Kidney epithelial cell (primary cell): ENCODE data around the gene RNF103. TPM values are rescaled to one million over a fixed set of nuclear protein-coding genes. Genes with fewer than 3 reads are reported as not detected.

Experiments
- DNase-seq: peaks from one replicate; pipeline ENCODE4 v3.0.0-alpha.2; 2010; ENCODE audit warnings: low read depth
- H3K27me3 ChIP-seq: 2 replicates; pipeline ENCODE4 v1.6.0; 2011; ENCODE audit warnings: low read length; ENCODE audit not compliant: control insufficient read depth, insufficient read depth
- H3K36me3 ChIP-seq: 2 replicates; pipeline ENCODE4 v1.5.1; 2011; ENCODE audit warnings: low read length; ENCODE audit not compliant: control insufficient read depth, insufficient read depth
- H3K4me3 ChIP-seq: 2 replicates; pipeline ENCODE4 v1.5.1; 2011; ENCODE audit warnings: low read depth, mild to moderate bottlenecking, control low read depth, low read length
- CTCF ChIP-seq: IDR thresholded peaks from 2 replicates; pipeline ENCODE4 v1.5.1; 2011; ENCODE audit warnings: mild to moderate bottlenecking, moderate library complexity, low read length, control low read depth, inconsistent platforms; ENCODE audit not compliant: insufficient read depth, poor library complexity, severe bottlenecking
- total RNA-seq: library from RNA; depleted of rRNA; stranded (reverse); fragments of >200 nt; gene quantifications from 2 replicates; pipeline ENCODE4 v1.2.3, GENCODE V29; 2015

The RNF103 gene
- total RNA-seq, 1 donor from 2014 or later = 20.6 TPM

DNA sequence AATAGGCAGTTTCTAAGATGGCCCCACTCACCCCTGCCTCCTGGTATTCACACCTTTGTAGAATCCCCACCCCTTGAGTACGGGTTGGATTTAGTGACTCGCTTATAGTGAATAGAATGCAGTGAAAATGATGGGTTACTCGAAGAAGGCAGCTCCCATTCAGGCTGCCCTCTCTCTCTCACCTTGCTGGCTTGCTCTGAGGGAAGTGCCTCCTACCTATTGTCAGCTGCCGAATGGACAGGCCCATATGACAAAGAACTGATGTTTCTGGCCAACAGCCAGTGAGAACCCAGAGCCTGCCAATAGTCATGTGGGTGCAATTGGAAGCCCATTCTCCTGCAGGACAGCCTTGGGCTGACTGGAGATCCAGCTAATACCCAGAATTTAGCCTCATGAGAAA is 22.1 kb upstream of the RNF103 start:
- Histone ChIP-seq H3K4me3 (no peak overlapping the region), H3K27me3 (no peaks in the 10 kb centered on the region), H3K36me3 (no peaks in the 10 kb centered on the region)
- no peak for DNase-seq
- no peak for TF ChIP-seq CTCF

DNA sequence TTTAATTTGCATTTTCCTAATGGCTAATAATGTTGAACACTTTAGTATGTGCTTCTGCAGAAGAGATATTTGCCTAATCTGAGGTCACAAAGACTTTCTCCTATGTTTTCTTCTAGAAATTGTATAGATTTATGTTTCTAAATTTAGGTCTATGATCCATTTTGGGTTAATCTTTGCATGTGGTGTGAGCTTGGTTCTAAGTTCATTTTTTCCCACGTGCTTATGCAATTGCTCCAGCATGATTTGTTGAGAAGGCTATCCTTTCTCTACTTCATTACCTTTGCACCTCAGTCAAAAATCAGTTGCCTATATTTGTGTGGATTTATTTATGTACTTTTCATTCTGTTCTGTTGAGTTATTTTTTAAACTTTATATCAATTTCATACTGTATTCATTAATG is 15.0 kb upstream of the RNF103 start:
- DNase-seq = no peak
- TF ChIP-seq CTCF = no peak
- Histone ChIP-seq H3K4me3 (no peak overlapping the region), H3K27me3 (no peaks in the 10 kb centered on the region), H3K36me3 (no peaks in the 10 kb centered on the region)

- DNase-seq = no peak
- TF ChIP-seq CTCF = no peak
- no peaks in the 10 kb centered on the region for H3K27me3 ChIP-seq
- no peaks in the 10 kb centered on the region for H3K36me3 ChIP-seq
- no peak overlapping the region for H3K4me3 ChIP-seq
Observed at GRCh38 chr2:86636842-86637241, 13.2 kb upstream of the RNF103 start.

DNA sequence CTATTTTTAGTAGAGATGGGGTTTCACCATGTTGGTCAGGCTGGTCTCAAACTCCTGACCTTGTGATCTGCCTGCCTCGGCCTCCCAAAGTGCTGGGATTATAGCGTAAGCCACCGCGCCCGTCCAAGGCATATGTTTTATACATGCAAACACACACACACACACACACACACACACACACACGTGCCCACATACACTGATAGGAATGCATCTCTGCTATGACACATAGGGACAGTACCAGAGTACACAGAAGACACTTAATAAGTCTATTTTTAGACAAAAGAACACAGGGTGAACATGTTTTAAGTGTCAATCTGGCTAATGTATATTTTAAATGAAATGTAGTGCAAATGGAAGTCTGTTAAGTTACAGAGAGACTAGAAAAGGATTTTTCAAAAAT is 10.7 kb upstream of the RNF103 start:
- H3K4me3 ChIP-seq = no peak overlapping the region
- no peak for TF ChIP-seq CTCF
- no peak for DNase-seq
- H3K27me3 ChIP-seq = no peaks in the 10 kb centered on the region
- H3K36me3 ChIP-seq = no peaks in the 10 kb centered on the region

GRCh38 chr2:86633155-86633651 is 9.5 kb upstream of the RNF103 start:
- H3K36me3 ChIP-seq = no peaks in the 10 kb centered on the region
- no peak for TF ChIP-seq CTCF
- H3K4me3 ChIP-seq = no peak overlapping the region
- no peaks in the 10 kb centered on the region for H3K27me3 ChIP-seq
- no peak for DNase-seq

- no peak for DNase-seq
- Histone ChIP-seq H3K27me3 (no peaks in the 10 kb centered on the region), H3K4me3 (no peak overlapping the region), H3K36me3 (no peaks in the 10 kb centered on the region)
- TF ChIP-seq CTCF = no peak
Observed at GRCh38 chr2:86632672-86633071, 9.0 kb upstream of the RNF103 start.
